IMR-90 (cell line): ENCODE data around the gene PDE11A. TPM values are rescaled to one million over a fixed set of nuclear protein-coding genes. Genes with fewer than 3 reads are reported as not detected.

Experiments used
- ATAC-seq: fragments of 200-7000 bp; cut with Tn5 transposase; 2 replicates; pipeline ENCODE4 v1.9.1; 2020; ENCODE audit warnings: low read depth, mild to moderate bottlenecking, moderate library complexity
- BruUV-seq: library from RNA; stranded (reverse); fragments of 400-500 nt; replicated peaks from 2 replicates; lab custom pipeline; 2021; lab: Mats Ljungman, UMichigan
- CTCF ChIA-PET: fragments of 300-600 bp; formaldehyde crosslinking; extraction: SDS; loops from one replicate; lab custom pipeline; 2021; ENCODE audit warnings: antibody characterized with exemption; lab: Yijun Ruan, JAX
- POLR2A ChIA-PET: fragments of 300-600 bp; sonication (Branson Sonifier 250); formaldehyde crosslinking; loops from one replicate; lab custom pipeline; 2022; ENCODE audit warnings: antibody characterized with exemption; ENCODE audit not compliant: unreplicated experiment; lab: Charles Lee
- DNase-seq: peaks from one replicate; pipeline ENCODE4 v3.0.0; 2013
- H2AFZ ChIP-seq: replicated peaks from 2 replicates; pipeline ENCODE3; 2013; ENCODE audit warnings: low read length, mild to moderate bottlenecking; ENCODE audit not compliant: poor library complexity
- H2AK5ac ChIP-seq: 2 replicates; pipeline ENCODE4 v1.6.1; 2013; ENCODE audit warnings: low read depth, low read length, inconsistent platforms
- H2AK9ac ChIP-seq: replicated peaks from 2 replicates; pipeline ENCODE3; 2013; ENCODE audit warnings: mild to moderate bottlenecking, low read depth, low read length, moderate library complexity; ENCODE audit not compliant: poor library complexity
- H2BK120ac ChIP-seq: 2 replicates; pipeline ENCODE4 v1.6.1; 2013; ENCODE audit warnings: low read depth, low read length, inconsistent platforms
- H2BK15ac ChIP-seq: 3 replicates; pipeline ENCODE4 v1.6.1; 2013; ENCODE audit warnings: low read depth, low read length, inconsistent platforms
- H2BK20ac ChIP-seq: 2 replicates; pipeline ENCODE4 v1.6.1; 2013; ENCODE audit warnings: low read depth, mild to moderate bottlenecking, inconsistent platforms, low read length, moderate library complexity
- H2BK5ac ChIP-seq: 2 replicates; pipeline ENCODE4 v1.6.1; 2013; ENCODE audit warnings: mild to moderate bottlenecking, low read depth, low read length, inconsistent platforms; ENCODE audit not compliant: poor library complexity, severe bottlenecking
- H3K14ac ChIP-seq: replicated peaks from 2 replicates; pipeline ENCODE4 v1.6.1; 2013; ENCODE audit warnings: low read depth, low read length, inconsistent platforms
- H3K18ac ChIP-seq: 2 replicates; pipeline ENCODE4 v1.6.1; 2013; ENCODE audit warnings: low read depth, low read length, control low read depth
- H3K23ac ChIP-seq: 2 replicates; pipeline ENCODE4 v1.6.1; 2013; ENCODE audit warnings: low read depth, low read length, inconsistent platforms
- H3K27ac ChIP-seq: 2 replicates; pipeline ENCODE4 v1.5.1; 2013; ENCODE audit warnings: mild to moderate bottlenecking, control low read depth, low read length; ENCODE audit not compliant: insufficient read depth
- H3K27me3 ChIP-seq: 2 replicates; pipeline ENCODE4 v1.6.1; 2013; ENCODE audit warnings: low read length; ENCODE audit not compliant: control insufficient read depth, insufficient read depth
- H3K36me3 ChIP-seq: 2 replicates; pipeline ENCODE4 v1.6.1; 2013; ENCODE audit warnings: low read length, mixed read lengths; ENCODE audit not compliant: control insufficient read depth, insufficient read depth
- H3K4ac ChIP-seq: 2 replicates; pipeline ENCODE4 v1.6.1; 2013; ENCODE audit warnings: low read depth, low read length, inconsistent platforms
- H3K4me1 ChIP-seq: 2 replicates; pipeline ENCODE4 v1.6.1; 2013; ENCODE audit warnings: low read length, mixed read lengths; ENCODE audit not compliant: control insufficient read depth, insufficient read depth
- H3K4me2 ChIP-seq: 2 replicates; pipeline ENCODE4 v1.6.1; 2013; ENCODE audit warnings: low read depth, mild to moderate bottlenecking, control low read depth, low read length, moderate library complexity
- H3K4me3 ChIP-seq: 2 replicates; pipeline ENCODE4 v1.5.1; 2013; ENCODE audit warnings: low read depth, mild to moderate bottlenecking, control low read depth, low read length, moderate library complexity; ENCODE audit not compliant: insufficient read depth
- H3K56ac ChIP-seq: 2 replicates; pipeline ENCODE4 v1.6.1; 2013; ENCODE audit warnings: low read length, inconsistent platforms; ENCODE audit not compliant: insufficient read depth; ENCODE audit errors: extremely low read depth
- H3K79me1 ChIP-seq, 2 experiments: 2 replicates each; pipeline ENCODE4 v1.6.1; 2013; ENCODE audit warnings: low read length in 2 of 2, inconsistent platforms in 1 of 2, low read depth in 1 of 2
- H3K9ac ChIP-seq: 2 replicates; pipeline ENCODE4 v1.6.1; 2013; ENCODE audit warnings: low read depth, low read length, control low read depth
- H3K9me1 ChIP-seq: 2 replicates; pipeline ENCODE4 v1.6.1; 2013; ENCODE audit warnings: low read length, inconsistent platforms; ENCODE audit not compliant: insufficient read depth
- H3K9me3 ChIP-seq: 2 replicates; pipeline ENCODE4 v1.6.1; 2013; ENCODE audit warnings: low read length; ENCODE audit not compliant: control insufficient read depth, insufficient read depth
- H4K20me1 ChIP-seq: 2 replicates; pipeline ENCODE4 v1.6.1; 2013; ENCODE audit warnings: low read length, inconsistent platforms; ENCODE audit not compliant: insufficient read depth
- H4K5ac ChIP-seq: 2 replicates; pipeline ENCODE4 v1.6.1; 2013; ENCODE audit warnings: mild to moderate bottlenecking, low read depth, low read length, control low read depth
- H4K8ac ChIP-seq, 2 experiments: 2 replicates each; pipeline ENCODE4 v1.6.1; 2013; ENCODE audit warnings: low read depth in 2 of 2, low read length in 2 of 2, control low read depth in 1 of 2, inconsistent platforms in 1 of 2
- H4K91ac ChIP-seq: 2 replicates; pipeline ENCODE4 v1.6.1; 2013; ENCODE audit warnings: low read depth, low read length, inconsistent platforms; ENCODE audit not compliant: insufficient read depth
- BHLHE40 ChIP-seq: fragments of 150-350 bp; IDR thresholded peaks from 2 replicates; pipeline ENCODE4 v1.6.1; 2016; ENCODE audit warnings: mild to moderate bottlenecking, low read depth, low read length
- CEBPB ChIP-seq: IDR thresholded peaks from 2 replicates; pipeline ENCODE4 v1.6.1; 2012; ENCODE audit warnings: low read depth, low read length, improper control_type of control experiment
- CHD1 ChIP-seq: IDR thresholded peaks from 2 replicates; pipeline ENCODE4 v1.6.1; 2012; ENCODE audit warnings: low read depth, low read length, improper control_type of control experiment
- CTCF ChIP-seq: conservative IDR thresholded peaks from 2 replicates; pipeline ENCODE4 v1.5.1; 2012; ENCODE audit warnings: mild to moderate bottlenecking, low read depth, low read length, improper control_type of control experiment
- FOS ChIP-seq: fragments of 150-350 bp; IDR thresholded peaks from 2 replicates; pipeline ENCODE4 v1.6.1; 2016; ENCODE audit warnings: low read depth, low read length
- MAFK ChIP-seq: IDR thresholded peaks from 2 replicates; pipeline ENCODE4 v1.6.1; 2012; ENCODE audit warnings: low read depth, low read length, improper control_type of control experiment
- MAZ ChIP-seq: IDR thresholded peaks from 2 replicates; pipeline ENCODE4 v1.6.1; 2012; ENCODE audit warnings: low read depth, mild to moderate bottlenecking, low read length, improper control_type of control experiment, moderate library complexity, borderline replicate concordance
- MXI1 ChIP-seq: IDR thresholded peaks from 2 replicates; pipeline ENCODE4 v1.6.1; 2012; ENCODE audit warnings: low read depth, mild to moderate bottlenecking, low read length, moderate library complexity, borderline replicate concordance
- NFE2L2 ChIP-seq: fragments of 150-350 bp; IDR thresholded peaks from 2 replicates; pipeline ENCODE4 v1.6.1; 2016; ENCODE audit warnings: low read depth, mild to moderate bottlenecking, low read length
- POLR2A ChIP-seq: IDR thresholded peaks from 2 replicates; pipeline ENCODE4 v1.6.1; 2012; ENCODE audit warnings: mild to moderate bottlenecking, low read depth, low read length
- dilution Hi-C: fragments of 300-500 bp; cut with HindIII; formaldehyde crosslinking; loops from one replicate; pipeline ENCODE4 v1.14.3; 2018; ENCODE audit warnings: low sequenced_read_pairs; ENCODE audit not compliant: unreplicated experiment
- in situ Hi-C: fragments of 300-500 bp; cut with MboI; formaldehyde crosslinking; loops from 3 replicates; pipeline ENCODE4 v1.14.3; 2019; ENCODE audit warnings: low sequenced_read_pairs, inconsistent platforms, mixed read lengths
- intact Hi-C: fragments of 100-400 bp; cut with micrococcal nuclease; formaldehyde crosslinking; loops from 2 replicates; pipeline ENCODE4 v1.10.0; 2022
- polyA plus RNA-seq, 3 experiments: library from polyadenylated mRNA; depleted of rRNA; stranded (reverse); fragments of >200 nt; gene quantifications; 2 replicates each; pipeline ENCODE4 v1.2.3, GENCODE V29; 2012; ENCODE audit warnings: low replicate concordance in 1 of 3
- total RNA-seq: library from RNA; depleted of rRNA; stranded (reverse); fragments of >200 nt; gene quantifications from 2 replicates; pipeline ENCODE4 v1.2.3, GENCODE V29; 2012
- TF ChIP-seq, protein P1 (sequence below): fragments of 150-350 bp; IDR thresholded peaks from 2 replicates; pipeline ENCODE4 v1.6.1; 2016; ENCODE audit warnings: low read depth, mild to moderate bottlenecking, low read length, moderate library complexity, borderline replicate concordance

PDE11A gene
- total and polyA plus RNA-seq, 2 of the 4 experiments (the other 2 are of a cell fraction) = 0.21 to 0.72 TPM

DNA sequence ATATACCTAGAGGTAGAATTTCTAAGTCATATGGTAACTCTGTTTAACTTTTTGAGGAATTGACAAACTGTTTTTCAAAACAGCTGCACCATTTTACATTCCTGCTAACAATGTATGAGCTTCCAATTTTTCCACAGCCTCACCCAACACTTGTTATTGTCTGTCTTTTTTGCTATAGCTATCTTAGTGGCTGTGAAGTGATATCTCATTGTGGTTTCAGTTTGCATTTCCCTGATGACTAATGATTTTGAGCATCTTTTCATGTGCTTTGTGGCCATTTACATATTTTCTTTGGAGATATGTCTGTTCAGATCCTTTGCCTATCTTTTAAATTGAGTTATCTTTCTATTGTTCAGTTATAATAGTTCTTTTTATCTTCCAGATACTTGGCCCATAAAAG lies 406.2 kb downstream of the PDE11A start:
- no peak for TF ChIP-seq MXI1
- TF ChIP-seq NFE2L2 = no peak
- no peak for TF ChIP-seq CHD1
- TF ChIP-seq MAFK = no peak
- no peak for TF ChIP-seq CTCF
- TF ChIP-seq MAZ = no peak
- no peak for TF ChIP-seq BHLHE40
- no peak for TF ChIP-seq FOS
- TF ChIP-seq, protein P1, sequence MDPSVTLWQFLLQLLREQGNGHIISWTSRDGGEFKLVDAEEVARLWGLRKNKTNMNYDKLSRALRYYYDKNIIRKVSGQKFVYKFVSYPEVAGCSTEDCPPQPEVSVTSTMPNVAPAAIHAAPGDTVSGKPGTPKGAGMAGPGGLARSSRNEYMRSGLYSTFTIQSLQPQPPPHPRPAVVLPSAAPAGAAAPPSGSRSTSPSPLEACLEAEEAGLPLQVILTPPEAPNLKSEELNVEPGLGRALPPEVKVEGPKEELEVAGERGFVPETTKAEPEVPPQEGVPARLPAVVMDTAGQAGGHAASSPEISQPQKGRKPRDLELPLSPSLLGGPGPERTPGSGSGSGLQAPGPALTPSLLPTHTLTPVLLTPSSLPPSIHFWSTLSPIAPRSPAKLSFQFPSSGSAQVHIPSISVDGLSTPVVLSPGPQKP = no peak
- no peak for TF ChIP-seq CEBPB
- TF ChIP-seq POLR2A = no peak
- no TSS peak for BruUV-seq
- Histone ChIP-seq H3K4me2 (no peak overlapping the region), H2BK15ac (no peak overlapping the region), H4K5ac (no peak overlapping the region), H3K9me1 (no peaks in the 10 kb centered on the region), H3K27ac (no peak overlapping the region), H3K18ac (no peak overlapping the region), H2AK5ac (no peak overlapping the region), H4K8ac (no peak overlapping the region), H3K14ac (no peak overlapping the region), H3K56ac (no peak overlapping the region), H3K4ac (no peak overlapping the region), H4K91ac (no peak overlapping the region), H2BK5ac (no peak overlapping the region), H3K9me3 (no peaks in the 10 kb centered on the region), H3K9ac (no peak overlapping the region), H2AK9ac (no peak overlapping the region), H3K4me3 (no peak overlapping the region), H2AFZ (no peak overlapping the region), H3K36me3 (no peaks in the 10 kb centered on the region), H4K20me1 (no peaks in the 10 kb centered on the region), H2BK20ac (no peak overlapping the region), H3K79me1 (no peaks in the 10 kb centered on the region), H2BK120ac (no peak overlapping the region), H3K23ac (no peak overlapping the region), H3K4me1 (no peaks in the 10 kb centered on the region), H3K27me3 (no peaks in the 10 kb centered on the region)
- dilution Hi-C loops = no loop called here
- intact Hi-C loops = loop anchor here (1.0 kb wide), 1 partner anchor 48 kb away; no protein-coding TSS in a partner anchor
- CTCF ChIA-PET = no interaction called here
- ATAC-seq = no peak
- POLR2A ChIA-PET = no interaction called here
- in situ Hi-C loops = no loop called here
- peak; percentile 1 for DNase-seq
